ENCODE results near the gene EME1. TPM values are rescaled to one million over a fixed set of nuclear protein-coding genes. Genes with fewer than 3 reads are reported as not detected.

The EME1 gene
- total and polyA plus RNA-seq, 2 of the 13 experiments (the other 11 are each of a cell fraction or from before 2014, with no cell fraction given): 20.7 to 24.6 TPM

DNA sequence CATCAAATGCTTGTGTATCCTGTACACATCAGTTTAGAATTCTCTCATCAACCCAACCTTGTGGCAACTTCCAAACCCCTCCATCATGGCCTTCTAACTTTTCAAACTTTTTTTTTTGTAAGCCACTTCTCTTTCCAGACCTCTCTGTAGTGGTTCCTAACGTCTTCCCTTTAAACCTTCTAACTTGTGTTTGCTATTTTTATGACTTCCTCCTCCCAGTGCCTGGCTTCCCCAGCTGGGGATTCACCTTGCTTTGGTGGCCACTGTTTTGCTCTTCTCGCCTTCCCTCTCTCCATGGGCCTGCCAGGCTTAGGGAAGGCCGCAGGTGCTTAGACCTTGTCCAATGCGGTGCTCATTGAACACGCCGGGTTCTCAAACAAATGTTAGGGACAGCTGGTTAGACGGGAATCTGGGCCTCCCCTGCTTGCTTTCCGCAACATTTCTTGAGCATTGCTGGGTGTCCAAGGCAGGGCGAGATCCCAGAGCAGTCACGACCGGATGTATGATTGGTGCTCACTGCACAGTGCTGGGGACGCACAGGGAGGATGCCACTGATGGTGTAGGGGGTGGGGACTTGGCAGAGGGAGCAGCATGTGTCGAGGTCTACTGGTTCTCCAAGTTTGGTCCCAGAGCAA, 28.2 kb upstream of the EME1 start (continued):
- no peak for TF ChIP-seq HOXA7 (CRISPR knock-in tag; IDR thresholded peaks at IDR 0.05)
- no peak for TF ChIP-seq NFKBIZ (CRISPR knock-in tag; IDR thresholded peaks at IDR 0.05)
- TF ChIP-seq TOE1 (CRISPR knock-in tag; IDR thresholded peaks at IDR 0.05): no peak
- no peak for TF ChIP-seq U2AF1 (optimal IDR thresholded peaks at IDR 0.05; ENCODE audit: low read depth, low read length)
- no peak for TF ChIP-seq EP300 (IDR thresholded peaks at IDR 0.05; ENCODE audit: low read depth in 2 of 2, low read length in 2 of 2)
- TF ChIP-seq EP300 (CRISPR knock-in tag; IDR thresholded peaks at IDR 0.05; ENCODE audit: borderline replicate concordance): 0 out of 2 replicates have a peak, but pooled peaks have one; percentile 15
- TF ChIP-seq BCLAF1 (IDR thresholded peaks at IDR 0.05): no peak
- TF ChIP-seq ZNF225 (CRISPR knock-in tag; IDR thresholded peaks at IDR 0.05): 0 out of 2 replicates have a peak, but pooled peaks have one; percentile 16
- no peak for TF ChIP-seq GABPB1 (CRISPR knock-in tag; IDR thresholded peaks at IDR 0.05)
- TF ChIP-seq NFATC3 (CRISPR knock-in tag; IDR thresholded peaks at IDR 0.05): no peak
- TF ChIP-seq, protein P1, sequence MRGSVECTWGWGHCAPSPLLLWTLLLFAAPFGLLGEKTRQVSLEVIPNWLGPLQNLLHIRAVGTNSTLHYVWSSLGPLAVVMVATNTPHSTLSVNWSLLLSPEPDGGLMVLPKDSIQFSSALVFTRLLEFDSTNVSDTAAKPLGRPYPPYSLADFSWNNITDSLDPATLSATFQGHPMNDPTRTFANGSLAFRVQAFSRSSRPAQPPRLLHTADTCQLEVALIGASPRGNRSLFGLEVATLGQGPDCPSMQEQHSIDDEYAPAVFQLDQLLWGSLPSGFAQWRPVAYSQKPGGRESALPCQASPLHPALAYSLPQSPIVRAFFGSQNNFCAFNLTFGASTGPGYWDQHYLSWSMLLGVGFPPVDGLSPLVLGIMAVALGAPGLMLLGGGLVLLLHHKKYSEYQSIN (CRISPR knock-in tag; IDR thresholded peaks at IDR 0.05; ENCODE audit: borderline replicate concordance): no peak
- TF ChIP-seq NR3C1 (CRISPR knock-in tag; IDR thresholded peaks at IDR 0.05): no peak
- no peak for TF ChIP-seq ZNF552 (CRISPR knock-in tag; IDR thresholded peaks at IDR 0.05; ENCODE audit: borderline replicate concordance)
- TF ChIP-seq MLXIP (CRISPR knock-in tag; IDR thresholded peaks at IDR 0.05; ENCODE audit: borderline replicate concordance): no peak
- TF ChIP-seq THAP8 (CRISPR knock-in tag; IDR thresholded peaks at IDR 0.05; ENCODE audit: borderline replicate concordance): no peak
- no peak for TF ChIP-seq FOXA3 (CRISPR knock-in tag; IDR thresholded peaks at IDR 0.05)
- TF ChIP-seq ZFP91 (CRISPR knock-in tag; IDR thresholded peaks at IDR 0.05; ENCODE audit: borderline replicate concordance): no peak
- TF ChIP-seq FOSL1 (CRISPR knock-in tag; IDR thresholded peaks at IDR 0.05; ENCODE audit: borderline replicate concordance): no peak
- no peak for TF ChIP-seq CC2D1A (CRISPR knock-in tag; IDR thresholded peaks at IDR 0.05)
- no peak for TF ChIP-seq WIZ (CRISPR knock-in tag; IDR thresholded peaks at IDR 0.05)
- 0 out of 2 replicates have a peak, but pooled peaks have one; percentile 18 for TF ChIP-seq CBX5 (CRISPR knock-in tag; IDR thresholded peaks at IDR 0.05; ENCODE audit: borderline replicate concordance)
